Heart right ventricle (tissue), 16 donors: ENCODE results near the gene EFCAB6. TPM values are rescaled to one million over a fixed set of nuclear protein-coding genes. Genes with fewer than 3 reads are reported as not detected.
A peak's percentile ranks its signal among the peaks of the same experiment; 100 is the strongest.

Experiments
- ATAC-seq, 8 donors: fragments of 200-7000 bp; cut with Tn5 transposase; one replicate each; pipeline ENCODE4 v1.9.1; 2020; ENCODE audit warnings: mild to moderate bottlenecking in 8 of 8, moderate library complexity in 8 of 8, moderate number of reproducible peaks in 1 of 8
- DNase-seq, 2 donors: peaks; one replicate each; pipeline ENCODE4 v3.0.0-alpha.2; 2020
- H3K27ac ChIP-seq, 10 donors: fragments of 200-600 bp; sonication (generic) in 2 of 10; one replicate each; pipeline versions ENCODE4 v1.5.0 to v1.8.0; 2020 to 2022; ENCODE audit warnings: mild to moderate bottlenecking in 3 of 10
- H3K27me3 ChIP-seq, 7 donors: fragments of 200-600 bp; one replicate each; pipeline ENCODE4 v1.8.0; 2021 to 2022; ENCODE audit warnings: mild to moderate bottlenecking in 2 of 7
- H3K36me3 ChIP-seq, 9 donors: fragments of 200-600 bp; sonication (generic) in 1 of 9; one replicate each; pipeline versions ENCODE4 v1.5.0 to v1.8.0; 2020 to 2022; ENCODE audit warnings: mild to moderate bottlenecking in 2 of 9
- H3K4me1 ChIP-seq, 9 donors: fragments of 200-600 bp; sonication (generic) in 1 of 9; one replicate each; pipeline versions ENCODE4 v1.5.0 to v1.8.0; 2020 to 2022; ENCODE audit warnings: mild to moderate bottlenecking in 4 of 9
- H3K4me3 ChIP-seq, 10 donors: fragments of 200-600 bp; sonication (generic) in 2 of 10; one replicate each; pipeline versions ENCODE4 v1.5.0 to v1.8.0; 2020 to 2022; ENCODE audit warnings: mild to moderate bottlenecking in 7 of 10, moderate library complexity in 2 of 10
- H3K9me3 ChIP-seq, 11 donors: fragments of 200-600 bp in 10 of 11; sonication (generic) in 2 of 11; one replicate each; pipeline versions ENCODE4 v1.5.0 to v1.8.0; 2013 to 2022; ENCODE audit warnings: mild to moderate bottlenecking in 2 of 11, control low read depth in 1 of 11, moderate library complexity in 1 of 11
- WGBS, 2 donors: extraction: QIAGEN DNeasy Blood & Tissue Kit; methylation state at CpG; one replicate each; pipeline ENCODE4 v1.1.7; 2013; ENCODE audit warnings: inconsistent platforms in 1 of 2; 5-methylcytosine and 5-hydroxymethylcytosine counted together
- intact Hi-C, 10 donors: fragments of 100-400 bp; cut with DNase I; formaldehyde crosslinking; loops; one replicate each; pipeline versions ENCODE4 v1.11.1 to v1.14.2; 2022
- polyA plus RNA-seq, 2 donors: library from polyadenylated mRNA; stranded (reverse); fragments of 200-250 nt; gene quantifications; one replicate each; pipeline ENCODE4 v1.2.3, GENCODE V29; 2013
- total RNA-seq, 10 donors: library from RNA; stranded (reverse); fragmentation: NEBNext Ultra II Directional in 3 of 10; extraction: Animal tissue kit (Norgen Biotek cat#: 25700) in 3 of 10; gene quantifications; one replicate each; pipeline versions ENCODE4 v1.2.1 to v1.2.4, GENCODE V29; 2021 to 2023
- TF ChIP-seq, protein P1 (sequence below), 9 donors: fragments of 200-600 bp; sonication (generic) in 2 of 9; IDR thresholded peaks; one replicate each; pipeline versions ENCODE4 v1.5.0 to v1.8.0; 2021 to 2022; ENCODE audit warnings: antibody characterized with exemption in 9 of 9, mild to moderate bottlenecking in 5 of 9, moderate library complexity in 1 of 9
- donor health status: Arrhythmogenic right ventricular cardiomyopathy.
- donor health status: ischemic (EF 13 %, LVEDD 7.1; RV severe dilation, severe dysfunction).
- donor health status: healthy with polysubstance abuse.
- donor health status: DM: no; HTN: yes; CAD: no.
- donor health status: DM: no; HTN: no; CAD: no.
- donor health status: ischemic (EF 25% LVEDD 6.9; RV normal size, moderate dysfunction).
- donor health status: ischemic (EF 25% LVEDD 5.7; RV mildly dilated, moderate dysfunction).
- donor health status: healthy.
- donor health status: DM: yes; HTN: yes; CAD: no.
- donor health status: Ischemic cardiomyopathy.
- donor health status: ischemic (EF 35%, LVEDD 5.7; RV mildly dilated, moderate dysfunction).
- donor health status: nonischemic (EF 11% LVEDD 7.7; RV severe dilation, severe dysfunction).
- donor health status: DM: yes; HTN: yes; CAD: no.
- donor health status: PGD.
- donor health status: ischemic (EF 29% LVEDD 5.4; RV normal size, mild dysfunction).
- donor health status: nonischemic (EF 23%, LVEDD 6.1; RV moderate dilation, normal function).

EFCAB6 gene
- total and polyA plus RNA-seq, 12 donors: 0.25 to 4.3 (median 1.8) TPM

DNA sequence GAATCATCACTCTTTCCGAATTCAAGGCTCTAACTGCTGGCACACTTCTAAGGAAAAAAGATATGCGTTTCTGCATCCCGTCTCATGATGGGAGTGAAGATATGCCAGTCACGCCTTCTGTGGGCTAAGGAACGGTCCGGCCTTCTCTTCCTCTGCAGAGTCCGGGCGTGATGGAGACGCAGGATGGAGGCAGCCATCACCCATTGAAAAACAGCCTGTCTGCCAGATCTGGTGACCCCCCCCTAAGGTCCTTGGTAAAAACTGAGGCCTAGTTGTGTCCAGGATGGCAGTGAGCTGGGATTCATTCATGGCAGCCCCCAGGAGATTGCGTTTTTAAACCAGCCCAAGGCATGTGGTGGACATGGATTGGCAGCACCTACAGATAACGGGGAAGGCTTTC is 6.9 kb upstream of the EFCAB6 start:
- intact Hi-C loops: loop anchor here in 2 of 10 donors (10.0 kb wide), 2 partner anchors 136 to 424 kb away; partner anchors contain the start of gene SAMM50 (in 1 of the 2)
- 85 to 89% methylated on average over 11 of the region's 11 CpGs for WGBS, 2 donors
- no peaks in the 10 kb centered on the region for H3K9me3 ChIP-seq
- no peak overlapping the region for H3K27ac ChIP-seq
- no peak for ATAC-seq
- no peaks in the 10 kb centered on the region for H3K4me1 ChIP-seq
- H3K36me3 ChIP-seq: no peaks in the 10 kb centered on the region
- no peak for DNase-seq
- TF ChIP-seq, protein P1, sequence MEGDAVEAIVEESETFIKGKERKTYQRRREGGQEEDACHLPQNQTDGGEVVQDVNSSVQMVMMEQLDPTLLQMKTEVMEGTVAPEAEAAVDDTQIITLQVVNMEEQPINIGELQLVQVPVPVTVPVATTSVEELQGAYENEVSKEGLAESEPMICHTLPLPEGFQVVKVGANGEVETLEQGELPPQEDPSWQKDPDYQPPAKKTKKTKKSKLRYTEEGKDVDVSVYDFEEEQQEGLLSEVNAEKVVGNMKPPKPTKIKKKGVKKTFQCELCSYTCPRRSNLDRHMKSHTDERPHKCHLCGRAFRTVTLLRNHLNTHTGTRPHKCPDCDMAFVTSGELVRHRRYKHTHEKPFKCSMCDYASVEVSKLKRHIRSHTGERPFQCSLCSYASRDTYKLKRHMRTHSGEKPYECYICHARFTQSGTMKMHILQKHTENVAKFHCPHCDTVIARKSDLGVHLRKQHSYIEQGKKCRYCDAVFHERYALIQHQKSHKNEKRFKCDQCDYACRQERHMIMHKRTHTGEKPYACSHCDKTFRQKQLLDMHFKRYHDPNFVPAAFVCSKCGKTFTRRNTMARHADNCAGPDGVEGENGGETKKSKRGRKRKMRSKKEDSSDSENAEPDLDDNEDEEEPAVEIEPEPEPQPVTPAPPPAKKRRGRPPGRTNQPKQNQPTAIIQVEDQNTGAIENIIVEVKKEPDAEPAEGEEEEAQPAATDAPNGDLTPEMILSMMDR (IDR thresholded peaks at IDR 0.05): no peak
- H3K27me3 ChIP-seq: peaks cover 0 to 36% (median 14%) of the 10 kb centered on the region in 7 donors
- no peak overlapping the region for H3K4me3 ChIP-seq

- Histone ChIP-seq H3K9me3 (no peaks in the 10 kb centered on the region), H3K27me3 (peaks cover 0 to 25% (median 5%) of the 10 kb centered on the region in 7 donors), H3K27ac (no peak overlapping the region), H3K4me3 (no peak overlapping the region), H3K4me1 (peaks cover 5 to 14% (median 10%) of the 10 kb centered on the region in 9 donors), H3K36me3 (no peaks in the 10 kb centered on the region)
- intact Hi-C loops: loop anchor here in 2 of 10 donors (10.0 kb wide), 2 partner anchors 137 to 423 kb away; partner anchors contain the start of gene SAMM50 (in 1 of the 2)
- no peak for DNase-seq
- WGBS, 2 donors: 94% methylated on average over 9 of the region's 9 CpGs
- TF ChIP-seq, protein P1 (IDR thresholded peaks at IDR 0.05): no peak
- no peak for ATAC-seq
These were observed 5.3 kb upstream of the EFCAB6 start for GRCh38 chr22:43817402-43817801.

GRCh38 chr22:43814264-43814663 is 2.2 kb upstream of the EFCAB6 start:
- TF ChIP-seq, protein P1 (IDR thresholded peaks at IDR 0.05): no peak
- intact Hi-C loops: loop anchor here in 2 of 10 donors (10.0 kb wide), 2 partner anchors 141 to 419 kb away; partner anchors contain the start of gene SAMM50 (in 1 of the 2)
- Histone ChIP-seq H3K9me3 (no peaks in the 10 kb centered on the region), H3K36me3 (no peaks in the 10 kb centered on the region), H3K4me3 (no peak overlapping the region), H3K4me1 (peaks cover 5 to 21% (median 16%) of the 10 kb centered on the region in 9 donors), H3K27me3 (no peaks in the 10 kb centered on the region), H3K27ac (no peak overlapping the region)
- WGBS, 2 donors: 93 to 97% methylated on average over 5 of the region's 5 CpGs
- DNase-seq: no peak
- no peak for ATAC-seq

DNA sequence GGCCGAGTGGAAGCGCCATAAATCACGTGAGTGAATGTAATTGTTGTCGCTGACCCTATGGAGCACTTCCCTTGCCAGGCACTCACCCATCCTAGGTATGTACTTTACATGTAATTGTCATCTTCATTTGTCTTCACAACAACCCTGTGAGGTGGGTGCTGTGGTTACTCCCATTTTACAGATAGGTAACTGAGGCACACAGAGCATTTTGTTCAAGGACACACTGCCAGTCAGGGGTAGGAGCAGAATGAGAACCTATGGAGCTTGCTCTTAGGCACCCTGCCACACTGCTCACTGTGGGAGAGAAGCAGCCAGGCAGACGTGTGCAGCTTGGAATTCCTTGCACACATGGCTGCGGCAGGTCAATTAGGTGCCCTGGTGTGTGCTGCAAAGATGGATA is 785 bp upstream of the EFCAB6 start:
- Histone ChIP-seq H3K27ac (peak overlapping the region in 7 of 10 donors; percentile 72 to 94 (median 87)), H3K4me3 (peak overlapping the region; percentile 56 to 99 (median 84)), H3K27me3 (no peaks in the 10 kb centered on the region), H3K4me1 (peaks cover 5 to 21% (median 16%) of the 10 kb centered on the region in 9 donors), H3K36me3 (no peaks in the 10 kb centered on the region), H3K9me3 (no peaks in the 10 kb centered on the region)
- intact Hi-C loops: loop anchor here in 2 of 10 donors (10.0 kb wide), 2 partner anchors 142 to 418 kb away; partner anchors contain the start of gene SAMM50 (in 1 of the 2)
- ATAC-seq: peak in 1 of 8 donors; percentile 7
- TF ChIP-seq, protein P1 (IDR thresholded peaks at IDR 0.05): no peak
- 17% methylated on average over 6 of the region's 6 CpGs for WGBS, 2 donors
- no peak for DNase-seq
